Ovary (tissue), 9 donors: ENCODE results near the gene OGFRL1. TPM values are rescaled to one million over a fixed set of nuclear protein-coding genes. Genes with fewer than 3 reads are reported as not detected.

ENCODE experiments used
- DNase-seq, 5 donors: peaks; one replicate each; pipeline ENCODE4 v3.0.0-alpha.2; 2019 to 2020
- H3K27ac ChIP-seq, 2 donors: fragments of 200-600 bp; one replicate each; pipeline versions ENCODE4 v1.5.1 to v1.8.0; 2019 to 2022
- H3K27me3 ChIP-seq: fragments of 200-600 bp; one replicate; pipeline ENCODE4 v1.8.0; 2022
- H3K36me3 ChIP-seq: fragments of 200-600 bp; sonication (generic); one replicate; pipeline ENCODE4 v1.5.1; 2019
- H3K4me1 ChIP-seq: one replicate; pipeline ENCODE4 v1.8.1; 2013; ENCODE audit warnings: mild to moderate bottlenecking, moderate library complexity; ENCODE audit not compliant: insufficient read depth
- H3K4me3 ChIP-seq: fragments of 200-600 bp; sonication (generic); one replicate; pipeline ENCODE4 v1.5.1; 2017
- H3K9me3 ChIP-seq, 2 donors: fragments of 200-600 bp in 1 of 2; sonication (generic) in 1 of 2; one replicate each; pipeline versions ENCODE4 v1.5.1 to v1.8.1; 2013 to 2019; ENCODE audit warnings: mild to moderate bottlenecking in 1 of 2, moderate library complexity in 1 of 2
- CTCF ChIP-seq, 3 donors: fragments of 450-650 bp in 2 of 3; fragments of 200-600 bp in 1 of 3; IDR thresholded peaks; one replicate each; pipeline versions ENCODE4 v1.5.1 to v1.8.0; 2016 to 2022; ENCODE audit warnings: antibody characterized with exemption in 3 of 3, mild to moderate bottlenecking in 1 of 3
- EP300 ChIP-seq: sonication (generic); formaldehyde crosslinking; IDR thresholded peaks from one replicate; pipeline ENCODE4 v1.6.1; 2017; ENCODE audit warnings: antibody characterized with exemption
- POLR2A ChIP-seq: fragments of 450-650 bp; IDR thresholded peaks from one replicate; pipeline ENCODE4 v1.6.1; 2017; ENCODE audit warnings: antibody characterized with exemption, mild to moderate bottlenecking, moderate library complexity
- WGBS, 3 donors: extraction: QIAGEN DNeasy Blood & Tissue Kit in 1 of 3; methylation state at CpG; one replicate each; pipeline versions ENCODE4 v1.1.5 to v1.1.7; 2013 to 2017; 5-methylcytosine and 5-hydroxymethylcytosine counted together
- intact Hi-C, 4 donors: fragments of 100-400 bp; cut with DNase I; formaldehyde crosslinking; loops; one replicate each; pipeline versions ENCODE4 v1.11.0 to v1.15.1; 2022 to 2023
- polyA plus RNA-seq, 2 donors: library from polyadenylated mRNA; stranded (reverse); fragments of 200-250 nt in 1 of 2; fragments of 350-450 nt in 1 of 2; fragmentation: Illumina TruSeq in 1 of 2; extraction: RNeasy Lipid Tissue Mini Kit (QIAGEN cat#74804) in 1 of 2; gene quantifications; one replicate each; pipeline ENCODE4 v1.2.3, GENCODE V29; 2013 to 2014
- total RNA-seq, 7 donors: library from RNA; depleted of rRNA in 2 of 7; stranded (reverse); fragments of >200 nt in 2 of 7; fragmentation: NEBNext Ultra II Directional in 3 of 7; extraction: Animal tissue kit (Norgen Biotek cat#: 25700) in 3 of 7; gene quantifications; one replicate each; pipeline versions ENCODE4 v1.1.0 to v1.2.4, GENCODE V29; 2016 to 2023
- donor health status: DM: no; HTN: no; CAD: no; lungs with moderate emphysema.
- donor health status: DM: no; HTN: no; CAD: no.
- donor health status: Bipolar disorder and iron deficiency.
- donor health status: DM: yes; HTN: yes; CAD: no.
- donor health status: DM: no; HTN: no; CAD: no.
- donor health status: DM: yes; HTN: yes; CAD: no.

OGFRL1 gene
- total and polyA plus RNA-seq, 9 donors = 3.0 to 16.1 (median 9.0) TPM

GRCh38 chr6:71332012-71332411 is 43.4 kb downstream of the OGFRL1 start:
- no peak for DNase-seq
- intact Hi-C loops = loop anchor here in 1 of 4 donors (10.0 kb wide), 1 partner anchor 1117 kb away; no protein-coding TSS in a partner anchor
- H3K27me3 ChIP-seq = no peaks in the 10 kb centered on the region
- no peak overlapping the region for H3K4me3 ChIP-seq
- WGBS, 3 donors = 58 to 78% (median 76%) methylated on average over 2 of the region's 2 CpGs
- TF ChIP-seq CTCF (IDR thresholded peaks at IDR 0.05) = no peak
- no peak for TF ChIP-seq POLR2A
- TF ChIP-seq EP300 = no peak
- H3K36me3 ChIP-seq = no peaks in the 10 kb centered on the region
- no peak overlapping the region for H3K27ac ChIP-seq
- H3K9me3 ChIP-seq = no peaks in the 10 kb centered on the region
- no peaks in the 10 kb centered on the region for H3K4me1 ChIP-seq

- DNase-seq = no peak
- no peak overlapping the region for H3K4me3 ChIP-seq
- H3K4me1 ChIP-seq = no peaks in the 10 kb centered on the region
- 87 to 96% (median 90%) methylated on average over 1 of the region's 1 CpG for WGBS, 3 donors
- no peaks in the 10 kb centered on the region for H3K27me3 ChIP-seq
- TF ChIP-seq CTCF (IDR thresholded peaks at IDR 0.05) (no peak), EP300 (no peak), POLR2A (no peak)
- H3K9me3 ChIP-seq = no peaks in the 10 kb centered on the region
- no peak overlapping the region for H3K27ac ChIP-seq
- intact Hi-C loops = loop anchor here in 1 of 4 donors (10.0 kb wide), 1 partner anchor 1118 kb away; no protein-coding TSS in a partner anchor
- H3K36me3 ChIP-seq = no peaks in the 10 kb centered on the region
Measured at GRCh38 chr6:71333050-71333449, 44.4 kb downstream of the OGFRL1 start.

- TF ChIP-seq EP300 (no peak), CTCF (IDR thresholded peaks at IDR 0.05) (no peak), POLR2A (no peak)
- no peaks in the 10 kb centered on the region for H3K4me1 ChIP-seq
- H3K27me3 ChIP-seq = no peaks in the 10 kb centered on the region
- H3K36me3 ChIP-seq = no peaks in the 10 kb centered on the region
- no peaks in the 10 kb centered on the region for H3K9me3 ChIP-seq
- H3K4me3 ChIP-seq = no peak overlapping the region
- H3K27ac ChIP-seq = no peak overlapping the region
- intact Hi-C loops = loop anchor here in 1 of 4 donors (10.0 kb wide), 1 partner anchor 1119 kb away; no protein-coding TSS in a partner anchor
- 46 to 67% (median 53%) methylated on average over 2 of the region's 2 CpGs for WGBS, 3 donors
- DNase-seq = no peak
Measured at GRCh38 chr6:71333697-71334096, 45.1 kb downstream of the OGFRL1 start.

- no peaks in the 10 kb centered on the region for H3K9me3 ChIP-seq
- H3K36me3 ChIP-seq = no peaks in the 10 kb centered on the region
- no peak overlapping the region for H3K27ac ChIP-seq
- DNase-seq = no peak
- H3K27me3 ChIP-seq = no peaks in the 10 kb centered on the region
- TF ChIP-seq CTCF (IDR thresholded peaks at IDR 0.05) = no peak
- TF ChIP-seq POLR2A = no peak
- no peak for TF ChIP-seq EP300
- no peaks in the 10 kb centered on the region for H3K4me1 ChIP-seq
- no peak overlapping the region for H3K4me3 ChIP-seq
- intact Hi-C loops = loop anchor here in 1 of 4 donors (10.0 kb wide), 1 partner anchor 1120 kb away; no protein-coding TSS in a partner anchor
Measured at GRCh38 chr6:71334768-71335167, 46.2 kb downstream of the OGFRL1 start.
